ENCODE data around the gene EMSY. TPM values are rescaled to one million over a fixed set of nuclear protein-coding genes. Genes with fewer than 3 reads are reported as not detected.

Gene EMSY
- total RNA-seq, 1 experiment from 2014 or later = 52.4 TPM

- H3K27ac ChIP-seq (ENCODE audit: low read depth, low read length, poor library complexity, severe bottlenecking) = no peak overlapping the region
- no peak overlapping the region for H3K4me3 ChIP-seq (ENCODE audit: low read depth, low read length, poor library complexity, severe bottlenecking)
- H3K36me3 ChIP-seq (ENCODE audit: insufficient read depth, low read length, poor library complexity, severe bottlenecking) = peaks cover 23% of the 10 kb centered on the region
- no TSS peak for BruUV-seq (replicated peaks)
- no peak for DNase-seq (ENCODE audit: low spot score)
- intact Hi-C loops (cut with micrococcal nuclease; ENCODE audit: unreplicated experiment) = no loop called here
- TF ChIP-seq CTCF (conservative IDR thresholded peaks at IDR 0.05; ENCODE audit: low read depth, low read length) = no peak
- no peak for TF ChIP-seq EZH2 (IDR thresholded peaks at IDR 0.05; ENCODE audit: borderline replicate concordance, low read depth, low read length, poor library complexity, severe bottlenecking)
- CTCF ChIA-PET = no interaction called here
- H3K27me3 ChIP-seq (replicated peaks; ENCODE audit: insufficient read depth, low read depth, low read length, poor library complexity) = no peaks in the 10 kb centered on the region
- H3K4me1 ChIP-seq (ENCODE audit: insufficient read depth, low read length, poor library complexity, severe bottlenecking) = no peaks in the 10 kb centered on the region
- POLR2A ChIA-PET (ENCODE audit: low non-redundant PET) = no interaction called here
- no peaks in the 10 kb centered on the region for H3K9me3 ChIP-seq (ENCODE audit: low read depth, low read length, poor library complexity, severe bottlenecking)
These were observed 79.6 kb downstream of the EMSY start for GRCh38 chr11:76524461-76524860.

GRCh38 chr11:76524919-76525318 is 80.1 kb downstream of the EMSY start:
- Histone ChIP-seq H3K27ac (ENCODE audit: low read depth, low read length, poor library complexity, severe bottlenecking) (no peak overlapping the region), H3K27me3 (replicated peaks; ENCODE audit: insufficient read depth, low read depth, low read length, poor library complexity) (no peaks in the 10 kb centered on the region), H3K9me3 (ENCODE audit: low read depth, low read length, poor library complexity, severe bottlenecking) (no peaks in the 10 kb centered on the region), H3K4me3 (ENCODE audit: low read depth, low read length, poor library complexity, severe bottlenecking) (no peak overlapping the region), H3K4me1 (ENCODE audit: insufficient read depth, low read length, poor library complexity, severe bottlenecking) (no peaks in the 10 kb centered on the region), H3K36me3 (ENCODE audit: insufficient read depth, low read length, poor library complexity, severe bottlenecking) (peaks cover 26% of the 10 kb centered on the region)
- intact Hi-C loops (cut with micrococcal nuclease; ENCODE audit: unreplicated experiment) = no loop called here
- TF ChIP-seq EZH2 (IDR thresholded peaks at IDR 0.05; ENCODE audit: borderline replicate concordance, low read depth, low read length, poor library complexity, severe bottlenecking) (no peak), CTCF (conservative IDR thresholded peaks at IDR 0.05; ENCODE audit: low read depth, low read length) (no peak)
- ChIA-PET POLR2A (ENCODE audit: low non-redundant PET) (no interaction called here), CTCF (no interaction called here)
- no peak for DNase-seq (ENCODE audit: low spot score)
- no TSS peak for BruUV-seq (replicated peaks)

- H3K4me3 ChIP-seq (ENCODE audit: low read depth, low read length, poor library complexity, severe bottlenecking) = no peak overlapping the region
- no peaks in the 10 kb centered on the region for H3K9me3 ChIP-seq (ENCODE audit: low read depth, low read length, poor library complexity, severe bottlenecking)
- no peak for DNase-seq (ENCODE audit: low spot score)
- CTCF ChIA-PET = no interaction called here
- no TSS peak for BruUV-seq (replicated peaks)
- H3K27ac ChIP-seq (ENCODE audit: low read depth, low read length, poor library complexity, severe bottlenecking) = no peak overlapping the region
- no peaks in the 10 kb centered on the region for H3K4me1 ChIP-seq (ENCODE audit: insufficient read depth, low read length, poor library complexity, severe bottlenecking)
- H3K27me3 ChIP-seq (replicated peaks; ENCODE audit: insufficient read depth, low read depth, low read length, poor library complexity) = no peaks in the 10 kb centered on the region
- POLR2A ChIA-PET (ENCODE audit: low non-redundant PET) = no interaction called here
- H3K36me3 ChIP-seq (ENCODE audit: insufficient read depth, low read length, poor library complexity, severe bottlenecking) = peaks cover 29% of the 10 kb centered on the region
- intact Hi-C loops (cut with micrococcal nuclease; ENCODE audit: unreplicated experiment) = no loop called here
- TF ChIP-seq EZH2 (IDR thresholded peaks at IDR 0.05; ENCODE audit: borderline replicate concordance, low read depth, low read length, poor library complexity, severe bottlenecking) (no peak), CTCF (conservative IDR thresholded peaks at IDR 0.05; ENCODE audit: low read depth, low read length) (no peak)
These were observed 82.1 kb downstream of the EMSY start for GRCh38 chr11:76526878-76527277.
